Measurements from ENCODE around the gene HELT.

HELT gene

DNA sequence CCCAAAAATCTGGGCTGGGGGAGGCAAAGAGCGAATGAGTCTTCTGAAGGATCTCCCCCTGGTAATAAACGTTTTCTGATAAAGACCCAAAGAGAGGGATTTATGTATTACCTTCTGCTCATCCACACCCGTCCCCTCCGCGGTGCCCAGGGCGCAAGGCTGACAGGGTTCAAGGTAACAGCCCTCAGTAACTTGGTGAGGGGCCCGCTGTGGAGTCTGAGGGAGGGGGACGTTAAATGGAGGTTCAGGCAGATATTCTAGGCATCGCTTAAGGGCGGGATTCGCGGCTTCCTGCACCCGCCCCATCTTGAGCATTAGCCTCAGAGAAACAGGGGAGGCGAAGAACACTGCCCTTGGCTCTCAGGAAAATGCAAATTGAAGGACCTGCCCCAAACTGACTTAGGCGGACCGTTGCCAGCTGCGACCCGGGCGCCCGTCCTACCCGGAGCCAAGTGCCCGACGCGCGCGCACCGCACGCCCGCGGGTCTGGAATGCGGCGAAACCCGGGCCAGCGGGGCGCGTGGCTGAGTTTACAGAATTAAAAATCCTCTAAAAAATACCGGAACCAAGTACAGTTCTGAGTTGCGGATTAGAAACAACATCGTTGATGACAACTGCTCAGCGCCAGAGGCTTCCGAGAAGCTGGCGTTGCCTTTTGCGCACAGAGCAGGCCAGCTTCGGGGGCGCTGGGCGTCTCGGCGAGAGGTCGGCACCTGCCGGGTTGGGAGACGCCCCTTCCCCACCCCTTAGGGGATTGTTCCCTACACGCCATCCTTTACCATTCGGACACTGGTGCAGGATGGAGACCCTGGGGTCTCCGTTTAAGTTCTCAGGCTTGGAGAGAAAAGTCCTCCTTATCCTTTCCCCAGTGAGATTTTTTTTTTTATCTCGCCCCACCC is 2.8 kb downstream of the HELT start:
- Histone ChIP-seq H3K9me3 (ENCODE audit: insufficient read depth, low read depth, low read length) (peaks cover 4% of the 10 kb centered on the region), H3K4me2 (ENCODE audit: low read length) (peak overlapping the region; percentile 8), H3K79me2 (ENCODE audit: control insufficient read depth, insufficient read depth, low read length, poor library complexity) (no peaks in the 10 kb centered on the region), H3K4me3 (ENCODE audit: low read depth, low read length) (no peak overlapping the region), H2BK120ac (ENCODE audit: insufficient read depth, low read length, poor library complexity) (no peak overlapping the region), H4K12ac (ENCODE audit: low read depth, low read length) (no peak overlapping the region), H3K9ac (ENCODE audit: low read length) (no peak overlapping the region), H4K91ac (ENCODE audit: low read depth, low read length) (no peak overlapping the region), H3K23ac (ENCODE audit: low read length) (no peak overlapping the region), H4K8ac (ENCODE audit: low read depth, low read length) (no peak overlapping the region), H2BK12ac (ENCODE audit: low read length) (no peak overlapping the region), H2AFZ (ENCODE audit: insufficient read depth, low read length, poor library complexity) (no peak overlapping the region), H3K14ac (ENCODE audit: low read length) (no peak overlapping the region), H3K27ac (ENCODE audit: low read depth, low read length) (no peak overlapping the region), H2BK5ac (ENCODE audit: low read depth, low read length, poor library complexity) (no peak overlapping the region), H2AK5ac (ENCODE audit: low read length) (no peak overlapping the region), H3K36me3 (ENCODE audit: control insufficient read depth in 1 of 2, insufficient read depth in 2 of 2, low read length in 2 of 2) (no peaks in the 10 kb centered on the region), H3K18ac (ENCODE audit: low read length) (no peak overlapping the region), H3K4me1 (ENCODE audit: control insufficient read depth in 1 of 2, insufficient read depth in 2 of 2, low read length in 2 of 2) (peaks cover 0 to 9% of the 10 kb centered on the region in 2 experiments), H3K79me1 (ENCODE audit: low read length) (no peaks in the 10 kb centered on the region), H3K27me3 (ENCODE audit: insufficient read depth, low read length) (peaks cover 82% of the 10 kb centered on the region), H3K4ac (ENCODE audit: low read depth, low read length) (no peak overlapping the region)
- no CpG with 5 or more reads among the region's 55 CpGs for WGBS (ENCODE audit: extremely low coverage, insufficient coverage, insufficient read length)
- DNase-seq, result no peak

DNA sequence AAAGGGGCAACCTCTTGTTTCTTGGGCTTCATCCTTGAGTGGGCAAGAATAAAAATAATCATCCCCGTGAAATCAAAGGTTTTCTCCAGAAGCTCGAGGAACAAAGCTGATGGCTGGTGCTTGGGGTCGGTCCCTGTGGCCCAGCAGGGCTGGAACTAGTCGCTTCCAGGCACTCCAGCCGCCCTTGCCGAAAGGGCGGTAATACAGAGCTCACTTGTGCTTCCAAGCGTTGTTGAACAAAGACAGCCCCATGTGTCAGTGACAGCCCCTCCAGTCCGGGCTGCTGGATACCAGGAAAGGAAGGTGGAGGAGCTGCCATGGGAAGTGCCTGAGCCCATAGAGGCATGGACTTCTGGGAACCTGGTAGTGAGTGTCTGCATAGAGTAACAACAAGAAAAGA is 5.2 kb downstream of the HELT start:
- no peak overlapping the region for H4K12ac ChIP-seq (ENCODE audit: low read depth, low read length)
- H3K18ac ChIP-seq (ENCODE audit: low read length), result no peak overlapping the region
- no peak overlapping the region for H2BK12ac ChIP-seq (ENCODE audit: low read length)
- no peak overlapping the region for H2AK5ac ChIP-seq (ENCODE audit: low read length)
- no peaks in the 10 kb centered on the region for H3K79me1 ChIP-seq (ENCODE audit: low read length)
- H3K4me2 ChIP-seq (ENCODE audit: low read length), result no peak overlapping the region
- peaks cover 61% of the 10 kb centered on the region for H3K27me3 ChIP-seq (ENCODE audit: insufficient read depth, low read length)
- DNase-seq, result no peak
- no peak overlapping the region for H3K23ac ChIP-seq (ENCODE audit: low read length)
- no peak overlapping the region for H3K4ac ChIP-seq (ENCODE audit: low read depth, low read length)
- H3K36me3 ChIP-seq (ENCODE audit: control insufficient read depth in 1 of 2, insufficient read depth in 2 of 2, low read length in 2 of 2), result no peaks in the 10 kb centered on the region
- peaks cover 4% of the 10 kb centered on the region for H3K9me3 ChIP-seq (ENCODE audit: insufficient read depth, low read depth, low read length)
- H3K27ac ChIP-seq (ENCODE audit: low read depth, low read length), result no peak overlapping the region
- peaks cover 0 to 9% of the 10 kb centered on the region in 2 experiments for H3K4me1 ChIP-seq (ENCODE audit: control insufficient read depth in 1 of 2, insufficient read depth in 2 of 2, low read length in 2 of 2)
- no peak overlapping the region for H4K8ac ChIP-seq (ENCODE audit: low read depth, low read length)
- no peaks in the 10 kb centered on the region for H3K79me2 ChIP-seq (ENCODE audit: control insufficient read depth, insufficient read depth, low read length, poor library complexity)
- H4K91ac ChIP-seq (ENCODE audit: low read depth, low read length), result no peak overlapping the region
- H3K9ac ChIP-seq (ENCODE audit: low read length), result no peak overlapping the region
- no peak overlapping the region for H3K14ac ChIP-seq (ENCODE audit: low read length)
- WGBS (ENCODE audit: extremely low coverage, insufficient coverage, insufficient read length), result no CpG with 5 or more reads among the region's 9 CpGs
- H2AFZ ChIP-seq (ENCODE audit: insufficient read depth, low read length, poor library complexity), result no peak overlapping the region
- no peak overlapping the region for H3K4me3 ChIP-seq (ENCODE audit: low read depth, low read length)
- H2BK120ac ChIP-seq (ENCODE audit: insufficient read depth, low read length, poor library complexity), result no peak overlapping the region
- H2BK5ac ChIP-seq (ENCODE audit: low read depth, low read length, poor library complexity), result no peak overlapping the region

DNA sequence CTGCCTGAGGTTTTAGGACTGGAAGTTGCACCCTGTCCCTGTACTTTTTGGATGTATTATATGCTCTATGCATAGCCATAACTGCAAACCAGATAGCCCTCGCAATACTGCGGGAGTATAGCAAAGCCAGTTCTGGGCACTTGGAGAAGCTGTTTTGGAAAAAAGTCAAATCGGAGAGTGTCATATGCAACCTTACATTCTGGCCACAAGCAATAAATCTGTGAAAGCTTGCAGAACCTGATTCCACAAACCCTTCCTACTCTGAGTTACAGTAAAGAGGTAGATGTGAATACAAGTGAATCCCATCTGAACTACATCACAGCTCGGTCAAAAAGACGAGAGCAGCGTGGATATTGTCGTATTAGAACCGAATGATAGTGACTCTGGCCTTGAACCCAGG is 10.3 kb downstream of the HELT start:
- no peak overlapping the region for H4K8ac ChIP-seq (ENCODE audit: low read depth, low read length)
- no peak overlapping the region for H2BK120ac ChIP-seq (ENCODE audit: insufficient read depth, low read length, poor library complexity)
- H3K27ac ChIP-seq (ENCODE audit: low read depth, low read length), result no peak overlapping the region
- H2BK12ac ChIP-seq (ENCODE audit: low read length), result no peak overlapping the region
- no peak overlapping the region for H3K23ac ChIP-seq (ENCODE audit: low read length)
- no peaks in the 10 kb centered on the region for H3K79me2 ChIP-seq (ENCODE audit: control insufficient read depth, insufficient read depth, low read length, poor library complexity)
- H4K12ac ChIP-seq (ENCODE audit: low read depth, low read length), result no peak overlapping the region
- peaks cover 5% of the 10 kb centered on the region for H3K9me3 ChIP-seq (ENCODE audit: insufficient read depth, low read depth, low read length)
- peaks cover 20% of the 10 kb centered on the region for H3K27me3 ChIP-seq (ENCODE audit: insufficient read depth, low read length)
- no peaks in the 10 kb centered on the region for H3K4me1 ChIP-seq (ENCODE audit: control insufficient read depth in 1 of 2, insufficient read depth in 2 of 2, low read length in 2 of 2)
- H3K4ac ChIP-seq (ENCODE audit: low read depth, low read length), result no peak overlapping the region
- H3K14ac ChIP-seq (ENCODE audit: low read length), result no peak overlapping the region
- H4K91ac ChIP-seq (ENCODE audit: low read depth, low read length), result no peak overlapping the region
- no peaks in the 10 kb centered on the region for H3K79me1 ChIP-seq (ENCODE audit: low read length)
- no peak overlapping the region for H2BK5ac ChIP-seq (ENCODE audit: low read depth, low read length, poor library complexity)
- no peak overlapping the region for H2AFZ ChIP-seq (ENCODE audit: insufficient read depth, low read length, poor library complexity)
- no peak for DNase-seq
- WGBS (ENCODE audit: extremely low coverage, insufficient coverage, insufficient read length), result no CpG with 5 or more reads among the region's 8 CpGs
- no peaks in the 10 kb centered on the region for H3K36me3 ChIP-seq (ENCODE audit: control insufficient read depth in 1 of 2, insufficient read depth in 2 of 2, low read length in 2 of 2)
- no peak overlapping the region for H3K9ac ChIP-seq (ENCODE audit: low read length)
- H2AK5ac ChIP-seq (ENCODE audit: low read length), result no peak overlapping the region
- H3K4me3 ChIP-seq (ENCODE audit: low read depth, low read length), result no peak overlapping the region
- H3K4me2 ChIP-seq (ENCODE audit: low read length), result no peak overlapping the region
- no peak overlapping the region for H3K18ac ChIP-seq (ENCODE audit: low read length)

DNA sequence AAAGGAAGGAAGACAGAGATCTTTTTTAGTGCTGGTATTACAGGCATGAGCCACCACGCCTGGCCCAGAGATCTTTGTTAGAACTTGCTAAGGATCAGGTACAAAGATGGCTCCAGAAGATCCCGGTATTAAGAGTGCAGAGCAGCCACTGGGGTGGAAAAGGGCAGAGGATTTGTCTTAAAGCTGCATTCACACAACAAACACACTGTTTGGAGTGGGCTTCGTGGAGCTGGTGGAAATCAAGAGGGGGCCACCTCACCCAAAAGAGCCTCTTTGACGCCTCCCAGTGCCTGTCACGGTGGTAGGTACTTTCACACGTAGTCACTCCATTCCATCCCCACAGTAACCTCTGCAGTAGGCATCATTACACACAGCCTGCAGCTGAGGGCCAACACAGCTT is 13.3 kb downstream of the HELT start:
- H3K4me1 ChIP-seq (ENCODE audit: control insufficient read depth in 1 of 2, insufficient read depth in 2 of 2, low read length in 2 of 2), result no peaks in the 10 kb centered on the region
- no peak overlapping the region for H3K27ac ChIP-seq (ENCODE audit: low read depth, low read length)
- no peak overlapping the region for H3K14ac ChIP-seq (ENCODE audit: low read length)
- no peak overlapping the region for H2BK5ac ChIP-seq (ENCODE audit: low read depth, low read length, poor library complexity)
- peaks cover 2% of the 10 kb centered on the region for H3K9me3 ChIP-seq (ENCODE audit: insufficient read depth, low read depth, low read length)
- no peak overlapping the region for H3K9ac ChIP-seq (ENCODE audit: low read length)
- no CpG with 5 or more reads among the region's 6 CpGs for WGBS (ENCODE audit: extremely low coverage, insufficient coverage, insufficient read length)
- H4K91ac ChIP-seq (ENCODE audit: low read depth, low read length), result no peak overlapping the region
- no peak overlapping the region for H3K4ac ChIP-seq (ENCODE audit: low read depth, low read length)
- peaks cover 7% of the 10 kb centered on the region for H3K27me3 ChIP-seq (ENCODE audit: insufficient read depth, low read length)
- no peak overlapping the region for H3K4me2 ChIP-seq (ENCODE audit: low read length)
- no peak overlapping the region for H4K12ac ChIP-seq (ENCODE audit: low read depth, low read length)
- H3K23ac ChIP-seq (ENCODE audit: low read length), result no peak overlapping the region
- H3K36me3 ChIP-seq (ENCODE audit: control insufficient read depth in 1 of 2, insufficient read depth in 2 of 2, low read length in 2 of 2), result no peaks in the 10 kb centered on the region
- H4K8ac ChIP-seq (ENCODE audit: low read depth, low read length), result no peak overlapping the region
- H2AFZ ChIP-seq (ENCODE audit: insufficient read depth, low read length, poor library complexity), result no peak overlapping the region
- H3K4me3 ChIP-seq (ENCODE audit: low read depth, low read length), result no peak overlapping the region
- no peaks in the 10 kb centered on the region for H3K79me1 ChIP-seq (ENCODE audit: low read length)
- no peak overlapping the region for H2AK5ac ChIP-seq (ENCODE audit: low read length)
- H2BK12ac ChIP-seq (ENCODE audit: low read length), result no peak overlapping the region
- no peak for DNase-seq
- H3K79me2 ChIP-seq (ENCODE audit: control insufficient read depth, insufficient read depth, low read length, poor library complexity), result no peaks in the 10 kb centered on the region
- no peak overlapping the region for H2BK120ac ChIP-seq (ENCODE audit: insufficient read depth, low read length, poor library complexity)
- H3K18ac ChIP-seq (ENCODE audit: low read length), result no peak overlapping the region
